ENCODE measurements around the gene GPA33.

DNA sequence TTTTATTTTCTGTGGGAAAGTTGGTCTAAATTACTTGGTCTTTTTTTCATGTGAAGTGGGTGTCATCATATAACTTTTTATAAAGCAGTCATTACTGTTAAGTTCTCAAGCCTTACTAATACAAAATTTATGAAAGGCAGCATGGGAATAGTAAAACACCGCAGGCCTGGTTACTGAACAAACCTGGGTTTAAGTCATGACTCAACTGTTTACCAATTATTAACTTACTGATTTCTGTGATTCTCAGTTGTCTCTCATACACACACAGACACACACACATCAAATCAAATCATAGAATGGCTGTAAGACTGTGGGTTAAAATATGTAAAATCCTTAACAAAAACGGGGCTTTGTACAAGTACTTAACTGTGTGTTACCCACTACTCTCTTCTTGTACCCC lies 86.5 kb downstream of the GPA33 start:
- no peak for TF ChIP-seq ISL1 (CRISPR knock-in tag; IDR thresholded peaks at IDR 0.05)
- no peak for TF ChIP-seq OSR1 (CRISPR knock-in tag; IDR thresholded peaks at IDR 0.05)
- TF ChIP-seq ZNF70 (CRISPR knock-in tag; IDR thresholded peaks at IDR 0.05): no peak
